GM23338 (cell line): ENCODE measurements around the gene THRB. TPM values are rescaled to one million over a fixed set of nuclear protein-coding genes. Genes with fewer than 3 reads are reported as not detected.

ENCODE experiments used
- ATAC-seq: fragments of 200-7000 bp; cut with Tn5 transposase; 3 replicates; pipeline ENCODE4 v1.9.1; 2020
- DNase-seq: peaks from one replicate; pipeline ENCODE4 v3.0.0-alpha.2; 2015; ENCODE audit warnings: low spot score
- H2AFZ ChIP-seq: fragments of 200-600 bp; sonication (generic); 2 replicates; pipeline ENCODE4 v1.8.0; 2016; ENCODE audit warnings: antibody characterized with exemption, mild to moderate bottlenecking, moderate library complexity
- H3F3A ChIP-seq: fragments of 200-600 bp; sonication (generic); replicated peaks from 2 replicates; pipeline ENCODE4 v1.8.0; 2017; ENCODE audit warnings: antibody characterized with exemption, mixed run types, low read depth
- H3K27ac ChIP-seq: fragments of 200-600 bp; sonication (generic); 2 replicates; pipeline ENCODE4 v1.6.1; 2016; ENCODE audit warnings: low read depth
- H3K27me3 ChIP-seq: fragments of 200-600 bp; sonication (generic); 2 replicates; pipeline ENCODE4 v1.8.0; 2016; ENCODE audit warnings: mild to moderate bottlenecking, mixed run types, moderate library complexity; ENCODE audit not compliant: insufficient read depth
- H3K36me3 ChIP-seq: fragments of 200-600 bp; sonication (generic); 2 replicates; pipeline ENCODE4 v1.8.0; 2016; ENCODE audit warnings: mild to moderate bottlenecking; ENCODE audit not compliant: insufficient read depth
- H3K4me1 ChIP-seq: fragments of 200-600 bp; sonication (generic); 2 replicates; pipeline ENCODE4 v1.8.0; 2016; ENCODE audit warnings: mild to moderate bottlenecking, moderate library complexity; ENCODE audit not compliant: insufficient read depth
- H3K4me2 ChIP-seq: fragments of 200-600 bp; sonication (generic); 2 replicates; pipeline ENCODE4 v1.7.1; 2017; ENCODE audit warnings: mixed run types
- H3K4me3 ChIP-seq: fragments of 200-600 bp; sonication (generic); 2 replicates; pipeline ENCODE4 v1.6.1; 2016; ENCODE audit warnings: mixed run types
- H3K79me2 ChIP-seq: fragments of 200-600 bp; sonication (generic); replicated peaks from 2 replicates; pipeline ENCODE4 v1.8.0; 2017; ENCODE audit warnings: mild to moderate bottlenecking; ENCODE audit not compliant: insufficient read depth
- H3K9me2 ChIP-seq: fragments of 200-600 bp; sonication (generic); 2 replicates; pipeline ENCODE4 v1.8.0; 2017; ENCODE audit not compliant: insufficient read depth
- H4K20me1 ChIP-seq: fragments of 200-600 bp; sonication (generic); replicated peaks from 2 replicates; pipeline ENCODE4 v1.8.0; 2017; ENCODE audit warnings: mild to moderate bottlenecking; ENCODE audit not compliant: insufficient read depth
- H3K27ac Mint-ChIP-seq: 2 replicates; pipeline ENCODE4 v1.8.0; 2020; ENCODE audit warnings: inconsistent platforms, mild to moderate bottlenecking, moderate library complexity, mixed read lengths
- H3K27me3 Mint-ChIP-seq: 3 replicates; pipeline ENCODE4 v1.8.0; 2022; ENCODE audit warnings: low read depth, mild to moderate bottlenecking, moderate library complexity, mixed read lengths, inconsistent platforms; ENCODE audit not compliant: insufficient read depth, poor library complexity
- H3K36me3 Mint-ChIP-seq: 3 replicates; pipeline ENCODE4 v1.8.0; 2021; ENCODE audit warnings: low read depth, mild to moderate bottlenecking, inconsistent platforms, moderate library complexity, mixed read lengths
- H3K4me1 Mint-ChIP-seq: 3 replicates; pipeline ENCODE4 v1.8.0; 2020; ENCODE audit warnings: mild to moderate bottlenecking, inconsistent platforms, mixed read lengths
- H3K4me3 Mint-ChIP-seq: 3 replicates; pipeline ENCODE4 v1.8.0; 2021; ENCODE audit warnings: moderate library complexity, mild to moderate bottlenecking, inconsistent platforms, mixed read lengths
- H3K9me3 Mint-ChIP-seq: 3 replicates; pipeline ENCODE4 v1.8.0; 2020; ENCODE audit warnings: moderate library complexity, mild to moderate bottlenecking, inconsistent platforms, mixed read lengths
- CREB1 ChIP-seq: fragments of 250-450 bp; sonication (Bioruptor Pico); IDR thresholded peaks from 2 replicates; pipeline ENCODE4 v1.5.0; 2020; ENCODE audit warnings: low read depth, mild to moderate bottlenecking, moderate library complexity
- EZH2 ChIP-seq: fragments of 200-600 bp; sonication (generic); IDR thresholded peaks from one replicate; pipeline ENCODE4 v1.8.0; 2017; ENCODE audit warnings: antibody characterized with exemption, mild to moderate bottlenecking, low read depth; ENCODE audit not compliant: unreplicated experiment
- EZH2phosphoT487 ChIP-seq: fragments of 200-600 bp; sonication (generic); IDR thresholded peaks from one replicate; pipeline ENCODE4 v1.8.1; 2018; ENCODE audit warnings: antibody characterized with exemption; ENCODE audit not compliant: unreplicated experiment
- JUNB ChIP-seq: IDR thresholded peaks from one replicate; pipeline ENCODE4 v1.6.1; 2016; ENCODE audit warnings: antibody characterized with exemption; ENCODE audit not compliant: unreplicated experiment
- NANOG ChIP-seq: IDR thresholded peaks from 2 replicates; pipeline ENCODE4 v1.6.1; 2016; ENCODE audit warnings: antibody characterized with exemption, borderline replicate concordance
- POLR2AphosphoS5 ChIP-seq: IDR thresholded peaks from 2 replicates; pipeline ENCODE4 v1.6.1; 2016; ENCODE audit warnings: antibody characterized with exemption, low read depth
- STAT1 ChIP-seq: IDR thresholded peaks from one replicate; pipeline ENCODE4 v1.6.1; 2016; ENCODE audit warnings: antibody characterized with exemption; ENCODE audit not compliant: unreplicated experiment
- ZNF114 ChIP-seq: fragments of 250-450 bp; sonication (Bioruptor Pico); IDR thresholded peaks from 2 replicates; pipeline ENCODE4 v1.5.0; 2020; ENCODE audit warnings: mild to moderate bottlenecking, moderate library complexity
- ZNF331 ChIP-seq: fragments of 250-450 bp; sonication (Bioruptor Pico); IDR thresholded peaks from 2 replicates; pipeline ENCODE4 v1.5.0; 2020; ENCODE audit warnings: low read depth, mild to moderate bottlenecking, moderate library complexity
- polyA plus RNA-seq: library from polyadenylated mRNA; unstranded; fragments of >200 nt; fragmentation: Nextera tagmentation; extraction: Ambion mirVana; gene quantifications from 2 replicates; pipeline ENCODE4 v1.2.1, GENCODE V29; 2016
- total RNA-seq: library from RNA; depleted of rRNA; stranded (reverse); fragments of >200 nt; shearing (Covaris generic); gene quantifications from 2 replicates; pipeline ENCODE4 v1.2.3, GENCODE V29; 2014
- TF ChIP-seq, protein P1 (sequence below), 2 experiments: fragments of 200-600 bp in 1 of 2; sonication (generic) in 1 of 2; conservative IDR thresholded peaks; 2 replicates each; pipeline versions ENCODE4 v1.5.1 to v1.6.1; 2016 to 2017; ENCODE audit warnings: antibody characterized with exemption in 2 of 2, low read depth in 2 of 2, mild to moderate bottlenecking in 2 of 2, moderate library complexity in 1 of 2
- TF ChIP-seq, protein P2 (sequence below): fragments of 250-450 bp; sonication (Bioruptor Pico); IDR thresholded peaks from 2 replicates; pipeline ENCODE4 v1.5.0; 2020; ENCODE audit warnings: mild to moderate bottlenecking, moderate library complexity
- TF ChIP-seq, protein P3 (sequence below): IDR thresholded peaks from 2 replicates; pipeline ENCODE4 v1.6.1; 2016; ENCODE audit warnings: antibody characterized with exemption
- TF ChIP-seq, protein P4 (sequence below): IDR thresholded peaks from one replicate; pipeline ENCODE4 v1.6.1; 2018; ENCODE audit warnings: antibody characterized with exemption; ENCODE audit not compliant: unreplicated experiment

The THRB gene
- total and polyA plus RNA-seq, 2 experiments from 2014 or later, result 1.7 to 3.2 TPM

DNA sequence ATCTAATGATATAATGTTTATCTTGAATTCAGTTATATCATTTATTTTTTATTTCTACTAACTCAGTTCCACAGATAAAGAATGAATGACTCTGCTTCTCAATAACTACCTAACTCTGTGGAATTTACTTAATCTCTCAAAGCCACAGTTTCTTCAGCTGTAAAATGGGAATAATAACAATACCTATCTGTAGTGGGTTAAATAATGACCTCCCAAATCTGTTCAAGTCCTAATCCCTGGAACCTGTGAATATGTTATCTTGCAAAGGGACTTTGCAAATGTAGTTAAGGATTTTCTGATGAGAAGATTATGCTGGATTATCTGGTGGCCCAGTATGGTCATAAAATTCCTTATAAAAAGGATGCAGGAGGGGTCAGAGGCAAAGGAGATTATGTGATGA, 61.7 kb downstream of the THRB start:
- Mint-ChIP-seq H3K27me3 (peaks cover 5% of the 10 kb centered on the region), H3K27ac (no peak overlapping the region), H3K9me3 (no peaks in the 10 kb centered on the region), H3K4me3 (no peak overlapping the region), H3K36me3 (no peaks in the 10 kb centered on the region), H3K4me1 (peaks cover 7% of the 10 kb centered on the region)
- no peak for DNase-seq
- H2AFZ ChIP-seq, result no peak overlapping the region
- H3K27ac ChIP-seq, result no peak overlapping the region
- H4K20me1 ChIP-seq, result no peaks in the 10 kb centered on the region
- no peaks in the 10 kb centered on the region for H3K79me2 ChIP-seq
- H3K4me3 ChIP-seq, result no peak overlapping the region
- H3F3A ChIP-seq, result no peaks in the 10 kb centered on the region
- H3K27me3 ChIP-seq, result no peaks in the 10 kb centered on the region
- H3K4me1 ChIP-seq, result no peaks in the 10 kb centered on the region
- no peak overlapping the region for H3K4me2 ChIP-seq
- no peaks in the 10 kb centered on the region for H3K36me3 ChIP-seq
- ATAC-seq, result no peak
- TF ChIP-seq, protein P1, sequence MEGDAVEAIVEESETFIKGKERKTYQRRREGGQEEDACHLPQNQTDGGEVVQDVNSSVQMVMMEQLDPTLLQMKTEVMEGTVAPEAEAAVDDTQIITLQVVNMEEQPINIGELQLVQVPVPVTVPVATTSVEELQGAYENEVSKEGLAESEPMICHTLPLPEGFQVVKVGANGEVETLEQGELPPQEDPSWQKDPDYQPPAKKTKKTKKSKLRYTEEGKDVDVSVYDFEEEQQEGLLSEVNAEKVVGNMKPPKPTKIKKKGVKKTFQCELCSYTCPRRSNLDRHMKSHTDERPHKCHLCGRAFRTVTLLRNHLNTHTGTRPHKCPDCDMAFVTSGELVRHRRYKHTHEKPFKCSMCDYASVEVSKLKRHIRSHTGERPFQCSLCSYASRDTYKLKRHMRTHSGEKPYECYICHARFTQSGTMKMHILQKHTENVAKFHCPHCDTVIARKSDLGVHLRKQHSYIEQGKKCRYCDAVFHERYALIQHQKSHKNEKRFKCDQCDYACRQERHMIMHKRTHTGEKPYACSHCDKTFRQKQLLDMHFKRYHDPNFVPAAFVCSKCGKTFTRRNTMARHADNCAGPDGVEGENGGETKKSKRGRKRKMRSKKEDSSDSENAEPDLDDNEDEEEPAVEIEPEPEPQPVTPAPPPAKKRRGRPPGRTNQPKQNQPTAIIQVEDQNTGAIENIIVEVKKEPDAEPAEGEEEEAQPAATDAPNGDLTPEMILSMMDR (conservative IDR thresholded peaks at IDR 0.05; ENCODE audit: low read depth in 2 of 2), result no peak
- TF ChIP-seq EZH2 (no peak), JUNB (no peak), POLR2AphosphoS5 (no peak), ZNF331 (CRISPR knock-in tag) (no peak), EZH2phosphoT487 (no peak), NANOG (no peak), CREB1 (no peak), STAT1 (no peak), ZNF114 (CRISPR knock-in tag) (no peak)
- TF ChIP-seq, protein P2, sequence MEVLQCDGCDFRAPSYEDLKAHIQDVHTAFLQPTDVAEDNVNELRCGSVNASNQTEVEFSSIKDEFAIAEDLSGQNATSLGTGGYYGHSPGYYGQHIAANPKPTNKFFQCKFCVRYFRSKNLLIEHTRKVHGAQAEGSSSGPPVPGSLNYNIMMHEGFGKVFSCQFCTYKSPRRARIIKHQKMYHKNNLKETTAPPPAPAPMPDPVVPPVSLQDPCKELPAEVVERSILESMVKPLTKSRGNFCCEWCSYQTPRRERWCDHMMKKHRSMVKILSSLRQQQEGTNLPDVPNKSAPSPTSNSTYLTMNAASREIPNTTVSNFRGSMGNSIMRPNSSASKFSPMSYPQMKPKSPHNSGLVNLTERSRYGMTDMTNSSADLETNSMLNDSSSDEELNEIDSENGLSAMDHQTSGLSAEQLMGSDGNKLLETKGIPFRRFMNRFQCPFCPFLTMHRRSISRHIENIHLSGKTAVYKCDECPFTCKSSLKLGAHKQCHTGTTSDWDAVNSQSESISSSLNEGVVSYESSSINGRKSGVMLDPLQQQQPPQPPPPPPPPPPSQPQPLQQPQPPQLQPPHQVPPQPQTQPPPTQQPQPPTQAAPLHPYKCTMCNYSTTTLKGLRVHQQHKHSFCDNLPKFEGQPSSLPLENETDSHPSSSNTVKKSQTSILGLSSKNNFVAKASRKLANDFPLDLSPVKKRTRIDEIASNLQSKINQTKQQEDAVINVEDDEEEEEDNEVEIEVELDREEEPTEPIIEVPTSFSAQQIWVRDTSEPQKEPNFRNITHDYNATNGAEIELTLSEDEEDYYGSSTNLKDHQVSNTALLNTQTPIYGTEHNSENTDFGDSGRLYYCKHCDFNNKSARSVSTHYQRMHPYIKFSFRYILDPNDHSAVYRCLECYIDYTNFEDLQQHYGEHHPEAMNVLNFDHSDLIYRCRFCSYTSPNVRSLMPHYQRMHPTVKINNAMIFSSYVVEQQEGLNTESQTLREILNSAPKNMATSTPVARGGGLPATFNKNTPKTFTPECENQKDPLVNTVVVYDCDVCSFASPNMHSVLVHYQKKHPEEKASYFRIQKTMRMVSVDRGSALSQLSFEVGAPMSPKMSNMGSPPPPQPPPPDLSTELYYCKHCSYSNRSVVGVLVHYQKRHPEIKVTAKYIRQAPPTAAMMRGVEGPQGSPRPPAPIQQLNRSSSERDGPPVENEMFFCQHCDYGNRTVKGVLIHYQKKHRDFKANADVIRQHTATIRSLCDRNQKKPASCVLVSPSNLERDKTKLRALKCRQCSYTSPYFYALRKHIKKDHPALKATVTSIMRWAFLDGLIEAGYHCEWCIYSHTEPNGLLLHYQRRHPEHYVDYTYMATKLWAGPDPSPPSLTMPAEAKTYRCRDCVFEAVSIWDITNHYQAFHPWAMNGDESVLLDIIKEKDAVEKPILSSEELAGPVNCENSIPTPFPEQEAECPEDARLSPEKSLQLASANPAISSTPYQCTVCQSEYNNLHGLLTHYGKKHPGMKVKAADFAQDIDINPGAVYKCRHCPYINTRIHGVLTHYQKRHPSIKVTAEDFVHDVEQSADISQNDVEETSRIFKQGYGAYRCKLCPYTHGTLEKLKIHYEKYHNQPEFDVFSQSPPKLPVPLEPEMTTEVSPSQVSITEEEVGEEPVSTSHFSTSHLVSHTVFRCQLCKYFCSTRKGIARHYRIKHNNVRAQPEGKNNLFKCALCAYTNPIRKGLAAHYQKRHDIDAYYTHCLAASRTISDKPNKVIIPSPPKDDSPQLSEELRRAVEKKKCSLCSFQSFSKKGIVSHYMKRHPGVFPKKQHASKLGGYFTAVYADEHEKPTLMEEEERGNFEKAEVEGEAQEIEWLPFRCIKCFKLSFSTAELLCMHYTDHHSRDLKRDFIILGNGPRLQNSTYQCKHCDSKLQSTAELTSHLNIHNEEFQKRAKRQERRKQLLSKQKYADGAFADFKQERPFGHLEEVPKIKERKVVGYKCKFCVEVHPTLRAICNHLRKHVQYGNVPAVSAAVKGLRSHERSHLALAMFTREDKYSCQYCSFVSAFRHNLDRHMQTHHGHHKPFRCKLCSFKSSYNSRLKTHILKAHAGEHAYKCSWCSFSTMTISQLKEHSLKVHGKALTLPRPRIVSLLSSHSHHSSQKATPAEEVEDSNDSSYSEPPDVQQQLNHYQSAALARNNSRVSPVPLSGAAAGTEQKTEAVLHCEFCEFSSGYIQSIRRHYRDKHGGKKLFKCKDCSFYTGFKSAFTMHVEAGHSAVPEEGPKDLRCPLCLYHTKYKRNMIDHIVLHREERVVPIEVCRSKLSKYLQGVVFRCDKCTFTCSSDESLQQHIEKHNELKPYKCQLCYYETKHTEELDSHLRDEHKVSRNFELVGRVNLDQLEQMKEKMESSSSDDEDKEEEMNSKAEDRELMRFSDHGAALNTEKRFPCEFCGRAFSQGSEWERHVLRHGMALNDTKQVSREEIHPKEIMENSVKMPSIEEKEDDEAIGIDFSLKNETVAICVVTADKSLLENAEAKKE, result no peak
- TF ChIP-seq, protein P3, sequence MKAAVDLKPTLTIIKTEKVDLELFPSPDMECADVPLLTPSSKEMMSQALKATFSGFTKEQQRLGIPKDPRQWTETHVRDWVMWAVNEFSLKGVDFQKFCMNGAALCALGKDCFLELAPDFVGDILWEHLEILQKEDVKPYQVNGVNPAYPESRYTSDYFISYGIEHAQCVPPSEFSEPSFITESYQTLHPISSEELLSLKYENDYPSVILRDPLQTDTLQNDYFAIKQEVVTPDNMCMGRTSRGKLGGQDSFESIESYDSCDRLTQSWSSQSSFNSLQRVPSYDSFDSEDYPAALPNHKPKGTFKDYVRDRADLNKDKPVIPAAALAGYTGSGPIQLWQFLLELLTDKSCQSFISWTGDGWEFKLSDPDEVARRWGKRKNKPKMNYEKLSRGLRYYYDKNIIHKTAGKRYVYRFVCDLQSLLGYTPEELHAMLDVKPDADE, result no peak
- TF ChIP-seq, protein P4, sequence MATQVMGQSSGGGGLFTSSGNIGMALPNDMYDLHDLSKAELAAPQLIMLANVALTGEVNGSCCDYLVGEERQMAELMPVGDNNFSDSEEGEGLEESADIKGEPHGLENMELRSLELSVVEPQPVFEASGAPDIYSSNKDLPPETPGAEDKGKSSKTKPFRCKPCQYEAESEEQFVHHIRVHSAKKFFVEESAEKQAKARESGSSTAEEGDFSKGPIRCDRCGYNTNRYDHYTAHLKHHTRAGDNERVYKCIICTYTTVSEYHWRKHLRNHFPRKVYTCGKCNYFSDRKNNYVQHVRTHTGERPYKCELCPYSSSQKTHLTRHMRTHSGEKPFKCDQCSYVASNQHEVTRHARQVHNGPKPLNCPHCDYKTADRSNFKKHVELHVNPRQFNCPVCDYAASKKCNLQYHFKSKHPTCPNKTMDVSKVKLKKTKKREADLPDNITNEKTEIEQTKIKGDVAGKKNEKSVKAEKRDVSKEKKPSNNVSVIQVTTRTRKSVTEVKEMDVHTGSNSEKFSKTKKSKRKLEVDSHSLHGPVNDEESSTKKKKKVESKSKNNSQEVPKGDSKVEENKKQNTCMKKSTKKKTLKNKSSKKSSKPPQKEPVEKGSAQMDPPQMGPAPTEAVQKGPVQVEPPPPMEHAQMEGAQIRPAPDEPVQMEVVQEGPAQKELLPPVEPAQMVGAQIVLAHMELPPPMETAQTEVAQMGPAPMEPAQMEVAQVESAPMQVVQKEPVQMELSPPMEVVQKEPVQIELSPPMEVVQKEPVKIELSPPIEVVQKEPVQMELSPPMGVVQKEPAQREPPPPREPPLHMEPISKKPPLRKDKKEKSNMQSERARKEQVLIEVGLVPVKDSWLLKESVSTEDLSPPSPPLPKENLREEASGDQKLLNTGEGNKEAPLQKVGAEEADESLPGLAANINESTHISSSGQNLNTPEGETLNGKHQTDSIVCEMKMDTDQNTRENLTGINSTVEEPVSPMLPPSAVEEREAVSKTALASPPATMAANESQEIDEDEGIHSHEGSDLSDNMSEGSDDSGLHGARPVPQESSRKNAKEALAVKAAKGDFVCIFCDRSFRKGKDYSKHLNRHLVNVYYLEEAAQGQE, result no peak
- H3K9me2 ChIP-seq, result no peaks in the 10 kb centered on the region
